Measurements from ENCODE around the gene LAYN. TPM values are rescaled to one million over a fixed set of nuclear protein-coding genes. Genes with fewer than 3 reads are reported as not detected.

Gene LAYN
- total RNA-seq, 1 donor = 81.8 TPM

- Histone ChIP-seq H3K4me2 (ENCODE audit: insufficient read depth, low read length) (peak overlapping the region; percentile 61), H3K27ac (ENCODE audit: low read depth, low read length) (peak overlapping the region; percentile 31)
Measured at GRCh38 chr11:111521135-111521534, 19.4 kb upstream of the LAYN start.

GRCh38 chr11:111522426-111522825 lies 18.1 kb upstream of the LAYN start:
- Histone ChIP-seq H3K36me3 (ENCODE audit: insufficient read depth, low read length) (no peaks in the 10 kb centered on the region), H3K4me1 (ENCODE audit: insufficient read depth, low read length) (peaks cover 25% of the 10 kb centered on the region), H4K20me1 (ENCODE audit: insufficient read depth, low read length) (no peaks in the 10 kb centered on the region), H3K4me2 (ENCODE audit: insufficient read depth, low read length) (no peak overlapping the region), H3K4me3 (ENCODE audit: insufficient read depth, low read length) (no peak overlapping the region), H2AFZ (ENCODE audit: low read length) (no peak overlapping the region), H3K27me3 (ENCODE audit: insufficient read depth, low read length) (no peaks in the 10 kb centered on the region), H3K79me2 (ENCODE audit: insufficient read depth, low read length) (no peaks in the 10 kb centered on the region), H3K9me3 (ENCODE audit: low read depth, low read length) (no peaks in the 10 kb centered on the region), H3K27ac (ENCODE audit: low read depth, low read length) (no peak overlapping the region)
- no peak for TF ChIP-seq CTCF (IDR thresholded peaks at IDR 0.05; ENCODE audit: extremely low read depth, low read depth, low read length)
- DNase-seq (ENCODE audit: insufficient read length, low spot score, missing footprints) = no peak

More at GRCh38 chr11:111521135-111521534, 19.4 kb upstream of the LAYN start:
- H2AFZ ChIP-seq (ENCODE audit: low read length) = no peak overlapping the region
- H3K4me1 ChIP-seq (ENCODE audit: insufficient read depth, low read length) = peaks cover 18% of the 10 kb centered on the region
- no peaks in the 10 kb centered on the region for H3K27me3 ChIP-seq (ENCODE audit: insufficient read depth, low read length)
- H3K79me2 ChIP-seq (ENCODE audit: insufficient read depth, low read length) = no peaks in the 10 kb centered on the region
- H4K20me1 ChIP-seq (ENCODE audit: insufficient read depth, low read length) = no peaks in the 10 kb centered on the region
- H3K36me3 ChIP-seq (ENCODE audit: insufficient read depth, low read length) = no peaks in the 10 kb centered on the region
- no peaks in the 10 kb centered on the region for H3K9me3 ChIP-seq (ENCODE audit: low read depth, low read length)
- DNase-seq (ENCODE audit: insufficient read length, low spot score, missing footprints) = no peak
- no peak for TF ChIP-seq CTCF (IDR thresholded peaks at IDR 0.05; ENCODE audit: extremely low read depth, low read depth, low read length)
- H3K4me3 ChIP-seq (ENCODE audit: insufficient read depth, low read length) = no peak overlapping the region

GRCh38 chr11:111523343-111523742 lies 17.2 kb upstream of the LAYN start:
- H4K20me1 ChIP-seq (ENCODE audit: insufficient read depth, low read length) = no peaks in the 10 kb centered on the region
- no peak overlapping the region for H3K4me3 ChIP-seq (ENCODE audit: insufficient read depth, low read length)
- TF ChIP-seq CTCF (IDR thresholded peaks at IDR 0.05; ENCODE audit: extremely low read depth, low read depth, low read length) = no peak

GRCh38 chr11:111524056-111524455 lies 16.5 kb upstream of the LAYN start:
- H4K20me1 ChIP-seq (ENCODE audit: insufficient read depth, low read length) = no peaks in the 10 kb centered on the region

More at GRCh38 chr11:111523343-111523742, 17.2 kb upstream of the LAYN start:
- Histone ChIP-seq H3K27me3 (ENCODE audit: insufficient read depth, low read length) (no peaks in the 10 kb centered on the region), H3K9me3 (ENCODE audit: low read depth, low read length) (no peaks in the 10 kb centered on the region), H3K79me2 (ENCODE audit: insufficient read depth, low read length) (no peaks in the 10 kb centered on the region), H3K36me3 (ENCODE audit: insufficient read depth, low read length) (no peaks in the 10 kb centered on the region), H3K27ac (ENCODE audit: low read depth, low read length) (no peak overlapping the region), H2AFZ (ENCODE audit: low read length) (no peak overlapping the region), H3K4me2 (ENCODE audit: insufficient read depth, low read length) (no peak overlapping the region), H3K4me1 (ENCODE audit: insufficient read depth, low read length) (peaks cover 25% of the 10 kb centered on the region)
- DNase-seq (ENCODE audit: insufficient read length, low spot score, missing footprints) = no peak

More at GRCh38 chr11:111524056-111524455, 16.5 kb upstream of the LAYN start:
- no peaks in the 10 kb centered on the region for H3K9me3 ChIP-seq (ENCODE audit: low read depth, low read length)
- no peaks in the 10 kb centered on the region for H3K27me3 ChIP-seq (ENCODE audit: insufficient read depth, low read length)
- H3K79me2 ChIP-seq (ENCODE audit: insufficient read depth, low read length) = no peaks in the 10 kb centered on the region
- no peak overlapping the region for H2AFZ ChIP-seq (ENCODE audit: low read length)
- H3K27ac ChIP-seq (ENCODE audit: low read depth, low read length) = no peak overlapping the region
- H3K4me2 ChIP-seq (ENCODE audit: insufficient read depth, low read length) = no peak overlapping the region
- no peaks in the 10 kb centered on the region for H3K36me3 ChIP-seq (ENCODE audit: insufficient read depth, low read length)
- H3K4me1 ChIP-seq (ENCODE audit: insufficient read depth, low read length) = peaks cover 28% of the 10 kb centered on the region
- TF ChIP-seq CTCF (IDR thresholded peaks at IDR 0.05; ENCODE audit: extremely low read depth, low read depth, low read length) = no peak
- no peak for DNase-seq (ENCODE audit: insufficient read length, low spot score, missing footprints)
- no peak overlapping the region for H3K4me3 ChIP-seq (ENCODE audit: insufficient read depth, low read length)
